Measurements from ENCODE around the gene SPPL2C. TPM values are rescaled to one million over a fixed set of nuclear protein-coding genes. Genes with fewer than 3 reads are reported as not detected.
A peak's percentile ranks its signal among the peaks of the same experiment; 100 is the strongest.
"Not testable (repeated sequence)": the region's sequence is repeated elsewhere in the genome, so short reads cannot be mapped to it uniquely, and the experiment has no call there.

SPPL2C gene
- polyA plus RNA-seq, 4 donors, result not detected

GRCh38 chr17:45848405-45848804 is 3.7 kb downstream of the SPPL2C start:
- no peak for DNase-seq (ENCODE audit: low read depth in 4 of 4, low spot score in 2 of 4)

GRCh38 chr17:45848868-45849535 is 4.3 kb downstream of the SPPL2C start:
- DNase-seq (ENCODE audit: low read depth in 4 of 4, low spot score in 2 of 4), result no peak

- no peak for DNase-seq (ENCODE audit: low read depth in 4 of 4, low spot score in 2 of 4)
Observed at GRCh38 chr17:45849536-45849990, 4.9 kb downstream of the SPPL2C start.

DNA sequence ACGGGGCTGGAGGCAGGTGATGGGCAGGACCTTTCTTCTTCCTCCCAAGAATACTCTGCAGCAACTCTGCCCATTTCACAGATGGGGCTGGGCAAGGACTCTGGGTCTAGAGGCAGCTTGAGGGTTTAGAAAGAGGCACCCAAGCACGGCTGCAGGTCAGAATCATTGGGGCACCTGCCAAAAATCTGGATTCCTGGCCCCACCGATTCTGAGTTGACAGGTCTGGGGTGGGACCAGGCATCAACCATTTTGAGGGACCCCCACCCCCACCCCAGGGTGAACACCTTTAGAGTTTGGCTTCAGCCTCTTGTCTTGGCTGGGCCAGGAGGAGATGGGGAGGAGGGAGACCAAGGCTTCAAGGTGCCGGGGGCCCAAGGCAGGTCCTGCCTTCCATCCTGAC is 5.3 kb downstream of the SPPL2C start:
- DNase-seq (ENCODE audit: low read depth in 4 of 4, low spot score in 2 of 4), result no peak

DNA sequence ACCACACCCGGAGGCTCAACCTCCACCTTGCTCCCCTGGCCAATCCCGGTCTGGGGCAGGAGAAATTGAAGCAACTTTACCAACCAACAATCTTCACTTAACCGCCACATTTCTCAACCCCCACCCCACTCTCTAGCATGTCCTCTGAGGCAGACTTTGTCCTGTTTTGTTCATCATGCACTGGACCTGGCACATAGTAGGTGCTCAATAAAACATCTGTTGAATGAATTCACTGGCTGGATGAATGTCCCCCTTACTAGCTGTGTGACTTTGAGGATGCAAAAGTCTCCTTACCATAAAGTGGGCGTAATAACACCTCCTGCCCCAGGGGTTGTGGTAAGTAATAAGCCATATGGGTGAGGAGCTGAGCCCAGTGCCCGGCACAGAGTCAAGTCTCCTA is 5.8 kb downstream of the SPPL2C start:
- no peak for DNase-seq (ENCODE audit: low read depth in 4 of 4, low spot score in 2 of 4)

- DNase-seq (ENCODE audit: low read depth in 4 of 4, low spot score in 2 of 4), result no peak
Observed at GRCh38 chr17:45851022-45851421, 6.3 kb downstream of the SPPL2C start.

- no peak for DNase-seq (ENCODE audit: low read depth in 4 of 4, low spot score in 2 of 4)
Observed at GRCh38 chr17:45851464-45851863, 6.8 kb downstream of the SPPL2C start.

DNA sequence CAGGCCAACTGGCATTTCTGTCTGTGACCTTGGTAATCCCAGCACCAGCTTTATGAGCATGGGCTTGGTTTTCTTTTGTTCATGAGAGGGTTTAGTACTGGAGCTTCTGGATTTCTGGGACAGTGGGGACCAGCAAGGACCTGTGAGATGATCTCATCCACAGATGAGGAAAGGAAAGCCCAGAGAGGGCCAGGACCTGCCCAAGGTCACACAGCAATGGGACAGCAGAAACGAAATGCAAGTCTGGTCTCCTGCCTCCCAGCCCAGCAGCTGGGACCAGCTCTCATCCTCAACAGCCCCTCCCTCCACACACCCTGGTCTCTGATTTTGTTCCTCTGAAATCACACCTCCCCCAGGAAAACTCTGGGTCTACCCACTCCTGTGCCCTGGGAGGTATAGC is 7.2 kb downstream of the SPPL2C start:
- no peak for DNase-seq (ENCODE audit: low read depth in 4 of 4, low spot score in 2 of 4)

- peak in 2 of 4 donors; percentile 15 to 51 for DNase-seq (ENCODE audit: low read depth in 4 of 4, low spot score in 2 of 4)
Observed at GRCh38 chr17:45852535-45853297, 8.0 kb downstream of the SPPL2C start.

DNA sequence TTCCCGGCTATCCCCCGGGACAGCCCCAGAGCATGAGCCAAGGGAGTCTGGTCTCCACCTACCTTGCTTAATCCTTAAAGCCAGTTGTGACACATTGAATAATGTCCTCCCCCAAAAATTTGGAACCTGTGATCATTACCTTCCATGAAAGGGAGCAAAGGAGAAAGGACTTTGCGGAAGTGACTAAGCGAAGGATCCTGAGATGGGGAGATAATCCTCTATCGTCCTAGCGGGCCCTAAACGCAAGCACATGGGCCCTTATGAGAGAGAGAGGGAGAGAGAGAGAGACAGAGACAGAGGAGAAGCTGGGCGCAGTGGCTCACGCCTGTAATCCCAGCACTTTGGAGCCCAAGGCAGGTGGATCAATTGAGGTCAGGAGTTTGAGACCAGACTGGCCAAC is 9.5 kb downstream of the SPPL2C start:
- no peak for DNase-seq (ENCODE audit: low read depth in 4 of 4, low spot score in 2 of 4)

DNA sequence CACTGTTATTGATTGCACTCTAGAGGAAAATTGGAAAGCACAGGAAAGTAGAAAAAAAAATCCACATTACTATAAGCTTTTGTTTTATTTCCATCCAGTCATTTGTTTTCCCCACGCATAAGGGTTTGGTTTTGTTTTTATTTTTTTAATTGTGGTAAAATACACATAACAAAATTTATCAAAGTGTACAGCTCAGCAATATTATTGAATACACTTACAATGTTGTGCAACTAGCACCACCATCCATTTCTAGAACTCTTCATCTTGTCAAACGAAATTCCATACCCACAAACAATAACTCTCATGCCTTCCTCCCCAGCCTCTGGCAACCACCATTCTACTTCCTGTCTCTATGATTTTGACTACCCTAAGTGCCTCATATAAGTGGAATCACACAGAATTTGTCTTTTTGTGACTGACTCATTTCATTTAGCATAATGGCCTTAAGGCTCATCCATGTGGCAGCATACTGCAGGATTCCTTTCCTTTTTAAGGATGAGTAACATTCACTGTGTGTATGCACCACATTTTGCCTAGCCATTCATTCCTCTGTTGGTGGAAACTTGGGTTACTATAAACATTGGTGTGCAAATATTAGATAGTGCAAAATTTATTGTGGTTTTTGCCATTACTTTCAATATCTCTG is 11.1 kb downstream of the SPPL2C start:
- DNase-seq (ENCODE audit: low read depth in 4 of 4, low spot score in 2 of 4), result no peak

- DNase-seq (ENCODE audit: low read depth in 4 of 4, low spot score in 2 of 4), result peak; percentile 21 to 77 (median 49)
Observed at GRCh38 chr17:45857977-45858708, 13.5 kb downstream of the SPPL2C start.

- DNase-seq (ENCODE audit: low read depth in 4 of 4, low spot score in 2 of 4), result no peak
Observed at GRCh38 chr17:45861165-45861564, 16.5 kb downstream of the SPPL2C start.

- DNase-seq (ENCODE audit: low read depth in 4 of 4, low spot score in 2 of 4), result not testable (repeated sequence)
Observed at GRCh38 chr17:45862127-45862526, 17.4 kb downstream of the SPPL2C start.

- DNase-seq (ENCODE audit: low read depth in 4 of 4, low spot score in 2 of 4), result no peak
Observed at GRCh38 chr17:45863857-45864654, 19.4 kb downstream of the SPPL2C start.

DNA sequence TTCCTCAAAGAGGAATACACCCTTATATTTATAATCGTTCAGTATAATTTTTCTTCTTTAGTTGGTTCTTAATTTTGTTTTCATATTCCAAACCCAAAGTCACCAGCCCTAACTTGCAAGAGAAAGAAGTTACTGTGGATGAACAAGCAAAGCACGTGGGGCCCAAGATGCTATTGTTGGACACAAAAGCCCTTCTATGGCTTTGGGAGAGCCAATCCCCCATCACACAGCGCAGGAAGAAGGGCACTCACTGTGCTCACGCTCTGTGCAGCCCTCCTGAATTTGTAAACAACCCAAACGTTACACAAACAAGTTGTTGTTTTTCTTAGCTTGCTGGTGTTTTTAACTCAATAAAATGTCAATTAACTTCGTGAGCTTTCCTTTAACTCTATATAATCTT is 22.5 kb downstream of the SPPL2C start:
- no peak for DNase-seq (ENCODE audit: low read depth in 4 of 4, low spot score in 2 of 4)

DNA sequence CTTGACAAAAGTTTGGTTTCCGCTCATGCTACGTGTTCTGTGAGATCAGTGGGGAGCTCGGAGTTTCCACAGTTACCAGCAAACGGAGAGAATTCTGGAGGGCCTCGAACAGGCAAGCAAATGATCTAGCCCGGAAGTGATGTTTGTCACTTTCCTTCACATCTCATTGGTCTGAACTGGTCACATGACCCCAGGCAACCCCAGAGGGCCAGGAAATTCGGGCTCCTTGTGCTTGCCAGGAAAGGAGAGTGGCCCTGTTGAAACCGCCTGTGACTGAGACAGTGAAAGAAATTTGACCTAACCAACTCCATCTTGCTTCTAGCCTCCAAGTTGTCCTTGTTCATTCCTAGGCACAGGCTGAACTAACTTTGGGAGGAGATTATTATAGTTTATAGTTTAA is 23.0 kb downstream of the SPPL2C start:
- DNase-seq (ENCODE audit: low read depth in 4 of 4, low spot score in 2 of 4), result no peak

- DNase-seq (ENCODE audit: low read depth in 4 of 4, low spot score in 2 of 4), result no peak
Observed at GRCh38 chr17:45868276-45868675, 23.6 kb downstream of the SPPL2C start.

DNA sequence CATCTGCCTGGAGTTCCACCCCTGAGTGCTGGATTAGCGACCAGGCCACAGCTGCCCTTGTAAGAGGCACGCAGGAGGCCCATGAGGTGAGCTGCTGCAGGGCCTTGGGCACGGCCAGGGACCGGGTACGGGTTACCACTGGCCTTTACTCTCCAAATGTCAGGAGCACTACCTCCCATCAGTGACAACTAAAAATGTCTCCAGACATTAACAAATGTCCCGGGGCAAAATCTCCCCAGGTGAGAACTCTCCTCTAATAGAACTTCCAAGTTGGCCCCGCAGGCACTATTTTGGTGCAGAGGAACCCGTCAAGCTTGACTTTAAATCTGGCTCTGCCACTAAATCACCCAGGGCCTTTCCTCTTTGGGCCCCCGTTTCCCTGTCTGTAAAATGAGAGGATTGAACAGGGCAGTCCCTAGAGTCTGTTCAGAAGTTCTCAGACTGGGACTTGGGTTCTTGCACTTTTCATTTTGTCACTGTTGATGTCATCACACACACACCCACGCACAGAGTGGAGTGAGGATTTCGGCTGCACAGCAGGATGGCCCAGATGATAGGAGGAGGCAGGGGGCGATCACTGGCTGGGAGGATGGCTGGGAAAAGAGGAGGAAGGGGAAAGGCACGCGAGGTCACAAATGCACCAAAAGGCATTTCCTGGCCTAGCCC is 25.1 kb downstream of the SPPL2C start:
- DNase-seq (ENCODE audit: low read depth in 4 of 4, low spot score in 2 of 4), result no peak
